Epidermal melanocyte (primary cell): ENCODE measurements around the gene C9orf43.
A peak's percentile ranks its signal among the peaks of the same experiment; 100 is the strongest.

Experiments
- DNase-seq: peaks from one replicate; pipeline ENCODE4 v3.0.0; 2011; ENCODE audit warnings: low spot score; ENCODE audit not compliant: insufficient read length

The C9orf43 gene

GRCh38 chr9:113464286-113464660, 53.7 kb downstream of the C9orf43 start:
- no peak for DNase-seq

DNA sequence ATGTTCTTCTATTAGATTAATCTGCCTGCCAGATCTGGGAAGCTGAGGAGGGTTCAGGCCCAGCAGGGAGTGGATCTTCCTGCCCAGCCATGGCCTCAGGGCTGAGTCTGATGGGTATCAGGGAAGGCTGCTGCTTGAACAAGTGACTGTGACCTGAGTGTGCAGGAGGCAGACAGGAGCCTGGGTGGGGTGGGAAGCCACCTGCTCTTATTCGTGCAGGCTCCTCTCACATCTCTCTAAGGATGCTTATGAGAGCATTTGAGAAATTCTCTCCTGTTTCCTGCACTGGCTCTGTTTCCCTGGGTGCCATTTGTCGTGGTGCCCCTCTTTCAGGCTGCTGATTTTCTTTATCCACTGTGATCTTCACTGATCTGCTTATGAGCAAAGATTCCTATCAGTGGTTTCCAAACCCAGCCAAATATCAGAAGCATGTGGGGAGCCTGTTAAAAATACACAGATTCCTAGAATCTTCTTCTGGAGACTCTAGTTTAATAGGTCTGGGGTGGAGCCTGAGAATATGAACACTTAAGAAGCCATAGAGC, 55.1 kb downstream of the C9orf43 start:
- no peak for DNase-seq

- no peak for DNase-seq
Observed at GRCh38 chr9:113467183-113467582, 56.6 kb downstream of the C9orf43 start.

- DNase-seq, result peak; percentile 56
Observed at GRCh38 chr9:113468716-113469448, 58.3 kb downstream of the C9orf43 start.

- DNase-seq, result no peak
Observed at GRCh38 chr9:113471143-113471542, 60.6 kb downstream of the C9orf43 start.

DNA sequence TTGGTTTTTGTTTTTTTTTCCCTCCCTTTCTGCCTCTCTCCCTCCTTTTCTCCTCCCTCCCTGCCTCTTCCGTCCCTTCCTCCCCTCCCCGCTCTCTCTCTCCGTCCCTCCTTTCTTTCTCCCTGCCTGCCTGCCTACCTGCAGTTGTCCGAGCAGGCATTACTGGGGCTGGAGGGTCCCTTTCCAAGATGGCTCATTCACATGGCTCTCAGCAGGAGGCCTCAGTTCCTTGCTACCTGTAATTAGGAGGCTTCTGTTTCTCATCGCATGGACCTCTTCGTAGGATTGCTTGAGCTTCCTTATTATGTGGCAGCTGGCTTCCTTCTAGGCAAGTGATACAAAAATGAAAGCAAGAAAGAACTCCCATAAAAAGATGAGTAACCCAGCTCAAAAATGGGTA, 61.0 kb downstream of the C9orf43 start:
- DNase-seq, result no peak

DNA sequence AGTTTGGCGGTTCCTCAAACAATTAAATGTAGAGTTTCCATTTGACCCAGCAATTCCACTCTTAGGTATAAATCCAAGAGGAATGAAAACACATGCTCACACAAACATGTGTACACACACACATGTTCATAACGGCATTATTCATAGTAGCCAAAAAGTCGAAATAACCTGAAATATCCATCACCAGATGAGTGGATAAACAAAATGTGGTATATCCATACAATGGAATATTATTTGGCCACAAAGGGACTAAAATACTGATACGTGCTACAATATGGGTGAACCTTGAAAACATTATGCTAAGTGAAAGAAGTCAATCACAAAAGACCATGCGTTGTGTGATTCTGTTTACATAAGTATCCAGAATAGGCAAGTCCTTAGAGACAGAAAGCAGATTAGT, 61.7 kb downstream of the C9orf43 start:
- DNase-seq, result no peak

DNA sequence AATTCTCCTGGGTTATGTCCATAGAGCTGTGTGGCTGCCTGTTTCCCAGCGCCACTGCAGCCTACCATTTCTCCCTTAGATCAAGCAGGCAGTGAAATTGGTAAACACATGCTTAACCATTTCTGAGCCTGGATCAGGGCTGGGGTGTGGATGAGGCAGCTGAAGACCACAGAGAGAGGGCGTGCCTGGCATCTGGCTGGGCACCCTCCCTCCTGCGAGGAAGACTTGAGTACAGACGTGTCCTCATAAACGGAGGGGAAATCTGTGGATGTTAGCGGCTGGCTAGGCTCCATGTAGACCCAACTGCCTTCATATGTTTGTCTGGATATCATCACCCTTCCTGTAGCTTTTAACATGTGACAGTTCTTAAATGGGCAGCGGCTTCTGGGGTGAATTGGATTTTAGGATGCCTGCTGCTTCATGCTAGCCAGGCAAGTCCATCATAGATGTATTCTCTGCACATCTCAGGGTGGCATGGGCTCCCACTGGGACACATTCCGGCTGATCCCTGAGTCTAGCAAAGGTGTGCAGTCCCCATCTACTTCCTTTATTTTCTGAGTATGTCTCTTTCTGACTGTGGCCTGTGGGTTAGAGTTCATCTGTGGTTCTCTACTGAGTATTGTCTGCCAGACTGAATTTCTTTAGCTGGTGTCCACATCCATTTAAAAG, 63.9 kb downstream of the C9orf43 start:
- DNase-seq, result no peak

DNA sequence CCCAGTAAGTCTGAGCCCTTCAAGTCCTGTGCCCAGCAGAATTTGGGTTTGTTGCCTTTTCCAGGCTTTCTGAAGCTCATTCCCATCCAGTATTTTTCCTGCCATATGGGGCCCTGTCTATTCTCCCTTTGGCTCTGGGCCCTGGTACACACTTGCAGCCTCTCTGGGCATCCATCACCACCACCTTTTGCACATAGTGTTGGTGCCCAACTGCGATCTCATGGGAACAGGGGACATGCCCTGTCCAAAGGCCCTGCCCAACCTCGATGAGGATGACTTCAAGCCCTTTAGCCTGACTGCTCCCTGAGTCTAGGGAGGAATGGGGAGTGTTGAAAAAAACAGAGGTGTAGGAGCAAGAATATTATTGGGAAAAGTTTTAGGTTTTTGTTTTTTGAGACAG, 64.5 kb downstream of the C9orf43 start:
- DNase-seq, result no peak

DNA sequence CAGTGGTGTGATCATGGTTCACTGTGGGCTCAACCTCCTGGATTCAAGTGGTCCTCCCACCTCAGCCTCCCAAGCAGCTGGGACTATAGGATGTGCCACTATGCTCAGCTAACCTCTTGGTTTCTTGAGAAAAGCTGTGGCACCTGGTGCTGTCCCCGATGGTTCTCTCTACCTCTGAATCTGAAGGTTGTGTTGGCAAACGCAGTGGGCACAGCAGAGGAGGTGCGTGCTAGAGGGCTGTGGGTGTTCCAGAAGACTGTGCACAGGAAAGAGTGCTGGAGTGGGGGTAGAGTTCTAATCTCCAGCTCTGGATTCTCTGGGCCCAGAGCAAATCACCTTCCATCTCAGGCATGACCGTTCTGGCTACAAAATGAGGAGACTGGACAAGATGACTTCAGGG, 65.4 kb downstream of the C9orf43 start:
- DNase-seq, result no peak

DNA sequence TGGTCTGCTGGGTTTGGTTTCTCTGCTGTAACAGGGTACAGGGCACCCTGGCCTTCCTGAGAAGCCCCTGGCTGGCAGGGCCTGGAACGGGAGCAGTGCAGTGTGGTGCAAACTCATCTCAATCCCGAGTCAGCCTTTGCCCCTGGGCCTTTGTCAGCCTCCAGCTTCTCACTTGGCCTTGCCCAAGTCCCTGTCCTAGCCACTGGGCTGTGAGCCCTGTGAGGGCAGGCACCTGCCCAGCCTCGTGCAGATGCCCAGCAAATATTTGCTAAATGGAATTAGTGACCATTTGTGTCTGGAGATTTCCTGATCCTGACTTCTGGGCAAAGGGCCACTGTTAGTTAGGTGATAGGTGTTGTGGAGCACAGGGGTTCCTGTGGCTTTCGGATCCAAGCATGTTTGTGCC, 66.0 kb downstream of the C9orf43 start:
- DNase-seq, result no peak

- DNase-seq, result no peak
Observed at GRCh38 chr9:113477058-113477457, 66.5 kb downstream of the C9orf43 start.

- DNase-seq, result no peak
Observed at GRCh38 chr9:113477661-113478060, 67.1 kb downstream of the C9orf43 start.

DNA sequence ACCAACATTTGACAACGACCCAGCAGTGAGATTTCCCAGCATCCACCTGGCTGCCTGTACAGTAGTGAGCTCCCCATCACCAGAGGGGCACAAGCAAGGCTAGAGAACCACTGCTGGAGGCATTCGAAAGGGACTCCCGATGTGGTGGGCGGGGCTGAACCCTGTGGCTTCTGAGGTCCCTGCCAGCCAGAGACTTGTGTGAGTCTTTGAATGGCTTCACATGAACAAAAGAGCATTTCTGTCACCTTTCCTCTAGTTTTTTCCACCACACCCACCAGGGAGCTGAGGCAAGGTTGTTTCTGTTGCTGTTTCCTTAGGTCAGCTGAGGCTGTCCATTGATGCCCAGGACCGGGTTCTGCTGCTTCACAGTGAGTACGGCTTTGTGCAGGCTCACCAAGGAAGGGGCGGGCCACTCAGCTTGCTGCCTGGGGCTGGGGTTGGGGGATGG, 68.7 kb downstream of the C9orf43 start:
- no peak for DNase-seq
